IPS DF 4.7 (cell line): ENCODE data around the gene OR52N4.
"Not testable (repeated sequence)": the region's sequence is repeated elsewhere in the genome, so short reads cannot be mapped to it uniquely, and the experiment has no call there.

Experiments used
- DNase-seq: peaks from one replicate; pipeline ENCODE4 v3.0.0-alpha.2; 2013; ENCODE audit warnings: low spot score; ENCODE audit errors: extremely low read depth

The OR52N4 gene

DNA sequence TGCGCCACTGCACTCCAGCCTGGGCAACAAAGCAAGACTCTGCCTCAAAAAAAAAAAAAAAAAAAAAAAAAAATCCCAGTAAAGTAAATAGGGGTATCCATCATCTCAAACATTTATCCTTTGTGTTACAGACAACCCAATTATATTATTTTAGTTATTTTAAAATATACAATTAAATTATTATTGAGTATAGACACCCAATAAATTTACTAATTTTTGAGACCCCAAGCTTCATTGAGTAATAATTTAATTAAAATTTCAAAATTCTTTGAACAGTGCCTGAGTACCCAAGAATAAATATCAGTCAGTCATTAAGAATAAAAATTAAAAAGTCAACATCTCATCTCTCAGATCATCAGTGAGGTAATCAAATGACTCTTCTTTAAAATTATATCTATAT, at the start of gene OR52N4:
Gene OR52N4 (plus strand): TSS at position 301 of the 400 bp plus-strand sequence. CDS start 498 bp downstream, outside the sequence.
- DNase-seq = no peak

DNA sequence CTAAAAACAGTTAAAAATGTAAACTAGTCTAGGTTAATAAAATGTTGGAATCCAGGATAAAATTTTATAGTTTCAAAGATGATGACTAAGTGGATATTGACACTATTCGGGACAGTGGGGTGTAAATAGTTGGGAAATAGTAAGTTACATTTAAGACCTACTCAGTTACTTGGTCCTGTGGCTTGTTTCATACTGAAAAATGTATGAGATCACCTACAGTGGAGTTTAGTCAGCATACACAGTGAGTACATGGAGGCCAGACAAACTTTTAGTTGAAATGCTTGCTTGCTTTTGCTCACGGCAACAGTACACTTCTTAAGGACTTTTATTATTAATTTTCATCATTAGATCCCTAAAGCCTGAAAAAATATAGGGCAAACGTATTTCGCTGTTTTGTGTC, 48.4 kb upstream of the OR52N4 start:
- DNase-seq = no peak

DNA sequence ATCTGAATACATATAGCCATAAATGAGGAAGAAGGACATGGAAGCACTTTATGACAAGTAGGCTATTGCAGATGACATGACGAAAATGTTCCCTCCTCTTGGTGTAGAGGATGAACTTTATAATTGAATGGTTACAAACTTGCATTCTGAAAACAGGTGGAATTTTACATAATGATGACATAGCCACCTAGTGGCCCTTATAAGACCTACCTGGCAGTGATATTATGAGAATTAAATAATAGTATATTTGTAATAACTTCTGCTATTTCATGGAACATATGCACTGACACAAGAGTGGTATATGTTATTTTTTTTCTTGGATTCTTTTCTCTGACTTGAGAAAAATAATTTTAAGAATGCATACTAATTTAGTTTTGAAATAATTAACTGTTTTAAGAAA, 41.5 kb upstream of the OR52N4 start:
- no peak for DNase-seq

DNA sequence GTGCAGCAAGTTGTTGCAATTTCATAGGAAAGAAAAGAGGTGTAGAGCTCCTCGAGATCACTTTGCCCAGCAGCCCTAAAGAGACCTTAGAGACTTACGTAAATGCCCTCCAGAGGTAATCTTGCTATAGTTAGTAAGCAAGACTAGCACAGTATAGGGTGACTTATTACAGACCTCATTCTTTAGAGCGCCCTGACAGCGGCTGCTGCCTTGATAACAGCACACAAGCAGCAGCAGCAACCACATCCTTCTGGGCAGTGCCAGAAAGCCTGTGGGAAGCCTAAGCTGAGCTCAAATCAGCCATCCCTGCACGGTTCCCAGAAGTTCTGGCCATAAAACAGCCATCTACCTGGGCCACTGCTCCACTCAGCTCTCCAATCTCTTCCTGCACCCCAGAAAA, 40.3 kb upstream of the OR52N4 start:
- no peak for DNase-seq

DNA sequence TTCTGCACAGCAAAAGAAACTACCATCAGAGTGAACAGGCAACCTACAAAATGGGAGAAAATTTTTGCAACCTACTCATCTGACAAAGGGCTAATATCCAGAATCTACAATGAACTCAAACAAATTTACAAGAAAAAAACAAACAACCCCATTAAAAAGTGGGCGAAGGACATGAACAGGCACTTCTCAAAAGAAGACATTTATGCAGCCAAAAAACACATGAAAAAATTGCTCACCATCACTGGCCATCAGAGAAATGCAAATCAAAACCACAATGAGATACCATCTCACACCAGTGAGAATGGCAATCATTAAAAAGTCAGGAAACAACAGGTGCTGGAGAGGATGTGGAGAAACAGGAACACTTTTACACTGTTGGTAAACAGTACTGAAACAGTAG, 37.5 kb upstream of the OR52N4 start:
- not testable (repeated sequence) for DNase-seq

DNA sequence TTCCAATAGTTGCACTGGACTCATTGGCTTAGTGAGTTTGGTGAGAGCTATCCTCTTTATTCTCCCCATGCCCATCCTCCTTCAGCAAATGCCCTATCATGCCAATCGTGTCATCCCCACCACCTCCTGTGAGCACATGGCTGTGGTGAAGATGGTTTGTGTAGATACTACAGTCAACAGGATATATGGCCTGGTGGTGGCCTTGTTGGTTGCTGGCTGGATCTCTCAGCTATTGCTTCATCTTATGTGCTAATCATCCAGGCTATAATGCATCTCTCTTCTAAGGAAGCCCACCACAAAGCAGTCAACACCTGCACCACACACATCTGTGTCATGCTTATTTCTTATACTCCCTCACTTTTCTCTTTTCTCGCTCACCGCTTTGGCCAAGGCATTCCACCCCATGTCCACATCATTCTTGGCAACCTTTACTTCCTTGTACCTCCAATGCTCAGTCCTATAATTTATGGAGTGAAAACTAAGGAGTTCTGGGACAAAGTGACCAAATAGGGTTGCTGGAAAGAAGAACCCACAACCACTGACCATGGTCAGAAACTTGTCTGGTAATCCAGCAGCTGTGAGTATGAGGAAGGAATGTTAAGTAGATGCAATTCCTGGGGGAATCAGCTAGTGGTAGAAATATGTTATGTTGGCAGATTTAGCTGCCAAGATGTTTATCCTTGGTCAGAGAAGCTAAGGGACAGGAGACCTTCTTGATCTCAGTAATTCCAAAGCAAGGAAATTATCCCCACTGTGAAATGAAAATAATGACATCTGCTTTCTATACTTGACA, 34.1 kb upstream of the OR52N4 start:
- no peak for DNase-seq

DNA sequence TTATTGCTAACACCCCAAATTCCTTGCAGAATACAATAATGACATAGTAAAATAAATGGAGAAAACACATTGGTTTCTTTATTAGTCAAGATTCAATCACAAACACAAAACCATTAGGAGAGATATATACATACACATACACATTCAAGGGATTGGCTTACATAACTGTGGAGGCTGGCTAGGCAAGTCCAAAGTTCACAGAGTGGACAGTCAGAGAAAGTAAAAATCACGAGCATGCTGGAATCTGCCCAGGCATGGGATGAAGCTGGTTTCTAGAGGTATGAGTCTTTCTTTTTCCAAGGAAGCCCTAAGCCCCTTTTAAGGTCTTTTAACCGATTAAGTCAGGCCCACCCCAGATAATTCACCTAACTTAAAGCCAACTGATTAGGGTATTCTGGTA, 31.4 kb upstream of the OR52N4 start:
- DNase-seq = no peak

DNA sequence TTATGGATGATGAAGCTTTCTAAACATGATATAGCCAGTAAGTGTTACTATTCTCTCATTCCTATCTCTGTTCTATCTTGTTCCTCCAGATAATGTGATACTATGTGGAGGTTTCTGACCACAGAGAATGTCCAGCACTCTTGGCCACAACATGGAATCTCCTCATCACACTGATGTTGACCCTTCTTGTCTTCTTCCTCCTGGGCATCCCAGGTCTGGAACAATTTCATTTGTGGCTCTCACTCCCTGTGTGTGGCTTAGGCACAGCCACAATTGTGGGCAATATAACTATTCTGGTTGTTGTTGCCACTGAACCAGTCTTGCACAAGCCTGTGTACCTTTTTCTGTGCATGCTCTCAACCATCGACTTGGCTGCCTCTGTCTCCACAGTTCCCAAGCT, 27.7 kb upstream of the OR52N4 start:
- DNase-seq = no peak

DNA sequence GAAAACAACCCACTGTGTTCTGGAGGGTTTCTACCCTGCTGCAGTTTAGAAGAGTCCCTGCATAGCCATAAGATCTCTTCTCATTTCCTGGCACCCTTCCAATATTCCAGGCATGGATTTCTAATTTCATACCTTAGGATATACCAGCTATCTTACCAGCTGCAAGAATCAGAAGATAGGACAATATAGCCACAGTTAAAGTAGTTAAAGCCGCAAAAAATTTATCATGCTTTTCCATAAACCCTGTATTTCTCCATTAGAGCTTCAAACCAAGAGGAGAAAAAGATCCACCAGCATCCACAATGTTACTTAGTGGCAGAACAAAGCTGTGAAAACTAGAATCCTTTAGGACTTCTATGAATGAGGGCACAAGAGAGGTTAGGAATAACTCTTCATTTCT, 26.4 kb upstream of the OR52N4 start:
- no peak for DNase-seq

DNA sequence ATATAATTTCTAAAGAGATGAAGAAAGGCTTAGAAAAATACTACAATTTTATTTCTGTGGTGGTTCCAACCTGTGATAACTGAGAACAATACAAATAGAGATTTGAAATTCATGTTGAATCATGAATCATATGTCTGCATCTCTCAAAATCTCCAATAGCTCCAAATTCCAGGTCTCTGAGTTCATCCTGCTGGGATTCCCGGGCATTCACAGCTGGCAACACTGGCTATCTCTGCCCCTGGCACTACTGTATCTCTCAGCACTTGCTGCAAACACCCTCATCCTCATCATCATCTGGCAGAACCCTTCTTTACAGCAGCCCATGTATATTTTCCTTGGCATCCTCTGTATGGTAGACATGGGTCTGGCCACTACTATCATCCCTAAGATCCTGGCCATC, 17.6 kb upstream of the OR52N4 start, which contains the start of gene OR56B1:
Gene OR56B1 (plus strand): TSS at position 53 of the 400 bp plus-strand sequence. CDS start 69 bp downstream, at position 122.
- no peak for DNase-seq

DNA sequence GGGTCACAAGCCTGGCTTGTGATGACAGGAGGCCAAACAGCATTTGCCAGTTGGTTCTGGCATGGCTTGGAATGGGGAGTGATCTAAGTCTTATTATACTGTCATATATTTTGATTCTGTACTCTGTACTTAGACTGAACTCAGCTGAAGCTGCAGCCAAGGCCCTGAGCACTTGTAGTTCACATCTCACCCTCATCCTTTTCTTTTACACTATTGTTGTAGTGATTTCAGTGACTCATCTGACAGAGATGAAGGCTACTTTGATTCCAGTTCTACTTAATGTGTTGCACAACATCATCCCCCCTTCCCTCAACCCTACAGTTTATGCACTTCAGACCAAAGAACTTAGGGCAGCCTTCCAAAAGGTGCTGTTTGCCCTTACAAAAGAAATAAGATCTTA, 17.0 kb upstream of the OR52N4 start:
- DNase-seq = no peak

DNA sequence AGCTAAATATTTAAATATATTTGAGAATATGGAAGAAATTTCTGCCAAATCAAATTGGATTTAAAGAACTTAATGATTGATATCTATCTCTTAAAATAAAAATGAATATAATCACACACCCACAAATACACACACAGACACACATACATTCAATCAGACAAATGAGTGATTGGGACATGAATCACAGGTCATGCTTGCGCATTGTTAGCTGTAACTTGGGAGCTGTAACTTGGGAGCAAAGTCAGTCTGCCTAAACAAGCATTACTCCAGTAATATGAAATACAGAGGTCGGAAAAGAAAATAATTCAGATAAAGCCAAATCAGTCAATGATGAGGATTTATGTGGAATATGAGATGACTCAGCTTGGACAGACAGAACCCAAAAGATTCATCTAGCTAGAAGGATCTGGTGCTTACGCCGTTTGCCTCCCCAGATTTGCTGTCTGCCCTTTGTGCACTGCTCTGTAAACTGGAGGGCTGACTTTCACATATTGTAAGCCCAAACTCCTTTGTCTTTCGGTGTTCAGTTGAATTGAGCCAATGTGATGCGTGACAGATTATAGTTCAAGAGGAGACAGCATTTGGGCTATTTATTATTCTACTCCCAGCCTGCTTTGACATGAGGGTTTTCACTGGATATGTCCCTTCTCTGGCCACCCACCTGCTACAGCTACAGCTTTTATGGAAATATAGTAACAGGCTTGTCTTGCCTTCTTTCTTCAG, 16.2 kb upstream of the OR52N4 start:
- DNase-seq = no peak

DNA sequence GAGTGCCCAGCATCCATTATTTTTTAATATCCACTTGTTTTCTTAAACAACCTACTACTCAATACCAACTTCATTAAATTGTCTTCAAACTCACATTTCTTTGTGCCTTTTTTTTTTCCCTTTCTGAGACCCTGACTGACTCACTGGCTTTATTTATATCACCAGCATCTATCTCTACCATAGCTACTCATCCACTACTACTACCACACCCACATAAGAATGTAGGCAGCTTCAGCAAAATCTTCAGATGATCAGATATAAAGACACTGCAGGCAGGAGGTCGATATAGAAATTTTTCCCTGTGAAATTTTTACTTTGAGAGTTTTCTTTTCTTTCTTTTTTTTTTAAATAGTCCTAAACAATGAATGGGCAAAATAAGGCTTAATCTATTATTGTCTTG, 15.6 kb upstream of the OR52N4 start:
- DNase-seq = no peak

DNA sequence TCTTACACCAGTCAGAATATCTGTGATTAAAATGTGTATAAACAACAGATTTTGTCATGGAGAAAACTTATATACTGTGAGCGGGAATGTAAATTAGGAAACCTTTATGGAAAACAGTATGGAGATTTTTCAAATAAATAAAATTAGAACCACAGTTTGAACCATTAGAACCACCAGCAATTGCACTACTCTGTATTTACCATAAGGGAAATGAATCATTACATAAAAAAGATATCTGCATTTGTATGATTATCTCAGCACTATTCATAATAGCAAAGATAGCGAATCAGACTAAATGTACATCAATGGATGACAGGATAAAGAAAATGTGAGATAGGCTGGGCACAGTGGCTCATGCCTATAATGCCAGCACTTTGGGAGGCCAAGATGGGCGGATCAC, 7.4 kb upstream of the OR52N4 start:
- no peak for DNase-seq

DNA sequence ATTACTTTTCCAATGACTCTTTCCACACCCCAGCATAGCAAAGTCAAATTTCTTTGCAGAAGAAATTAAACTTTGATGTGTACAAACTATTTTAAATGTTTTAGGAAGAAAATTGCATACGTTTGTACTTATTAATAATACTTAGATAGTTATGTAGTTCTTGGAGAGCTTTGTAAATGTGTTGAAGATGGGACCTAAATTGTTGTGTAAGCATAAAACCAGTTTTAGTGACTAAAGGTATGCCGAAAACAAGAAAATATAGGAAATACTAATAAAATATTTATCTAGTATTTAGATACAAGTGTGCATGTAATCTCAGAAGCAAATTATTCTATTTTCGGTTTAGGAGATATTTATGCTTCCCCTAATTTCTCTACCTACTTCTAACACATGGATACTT, 4.2 kb upstream of the OR52N4 start:
- no peak for DNase-seq

DNA sequence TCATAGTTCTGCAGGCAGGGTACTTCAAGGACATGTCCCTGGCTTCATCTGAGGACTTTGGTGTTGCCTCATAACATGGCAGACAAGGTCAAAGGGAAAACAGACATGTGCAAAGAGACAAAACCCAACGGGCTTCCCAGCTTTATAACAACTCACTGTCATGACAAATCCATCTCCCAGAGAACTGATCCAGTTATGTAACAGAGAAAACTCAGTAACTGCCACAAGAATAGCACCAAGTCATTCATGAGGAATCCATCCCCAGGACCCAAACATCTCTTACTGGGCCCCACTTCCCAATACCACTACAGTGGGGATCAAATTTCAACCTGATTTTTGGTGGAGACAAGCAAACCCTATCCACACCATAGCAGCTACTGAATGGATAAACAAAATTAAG, 13.0 kb downstream of the OR52N4 start:
- DNase-seq = no peak

DNA sequence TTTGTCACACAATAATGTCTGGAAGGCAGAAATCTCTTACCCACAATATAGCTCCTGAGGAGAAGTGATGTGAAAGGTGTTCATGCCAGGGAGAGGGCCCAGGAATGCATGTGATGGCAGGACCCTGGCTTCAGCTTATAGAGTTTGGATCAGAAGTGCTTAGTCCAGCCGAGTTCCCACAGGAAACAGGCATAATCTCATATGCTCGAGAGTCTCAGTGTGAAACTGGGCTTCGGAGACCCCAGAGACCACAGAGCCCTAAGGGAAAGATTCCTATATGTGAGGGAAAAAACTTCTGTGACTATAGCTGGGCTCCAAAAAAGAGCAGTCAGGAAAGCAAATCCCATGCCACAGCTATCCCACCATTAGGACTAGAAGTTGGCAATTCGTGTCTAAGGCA, 29.2 kb downstream of the OR52N4 start, which contains the start of gene OR52N5:
Gene OR52N5 (minus strand): TSS at position 101 of the 400 bp plus-strand sequence. CDS start 4,721 bp downstream, outside the sequence.
- no peak for DNase-seq

DNA sequence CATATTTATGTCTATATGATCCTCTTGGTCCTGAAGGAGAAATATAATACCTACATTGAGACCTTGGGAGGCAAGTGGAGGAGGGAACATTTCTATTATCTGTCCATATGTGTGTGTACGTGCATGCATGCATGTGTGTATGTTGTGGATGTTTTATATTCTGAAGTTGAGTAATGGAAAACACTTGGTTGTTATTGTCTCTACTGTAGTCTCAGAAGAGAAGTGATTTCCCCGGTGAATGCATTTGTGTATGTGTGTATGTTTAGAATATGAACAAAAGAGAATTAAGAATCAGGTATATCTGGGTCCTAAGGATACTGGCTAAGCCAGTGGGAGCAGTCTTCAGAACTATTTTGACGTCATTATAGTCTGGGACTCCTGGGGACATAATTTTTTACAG, 37.1 kb downstream of the OR52N4 start, which contains the start of gene OR52N1:
Gene OR52N1 (minus strand): TSS at position 101 of the 400 bp plus-strand sequence. CDS start 2,449 bp downstream, outside the sequence.
- DNase-seq = no peak

DNA sequence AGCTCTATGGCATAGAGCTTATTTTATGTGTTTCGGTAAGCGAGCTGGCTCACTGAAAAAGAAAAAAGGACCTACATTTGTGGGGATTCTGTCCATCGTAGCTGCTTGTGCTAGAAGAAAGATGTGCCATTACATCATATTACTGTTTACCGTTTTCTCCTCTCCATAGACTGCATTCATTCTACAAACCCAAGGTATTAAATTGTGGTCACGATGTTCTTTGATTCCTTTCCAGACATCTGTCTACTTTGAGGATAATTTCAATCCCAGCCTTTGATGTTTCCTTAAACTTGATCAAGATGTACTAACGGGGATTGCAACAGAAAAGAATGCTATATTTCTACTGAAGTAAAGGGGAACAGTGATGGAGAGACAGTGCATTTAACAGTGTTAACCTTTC, 42.5 kb downstream of the OR52N4 start:
- DNase-seq = no peak

DNA sequence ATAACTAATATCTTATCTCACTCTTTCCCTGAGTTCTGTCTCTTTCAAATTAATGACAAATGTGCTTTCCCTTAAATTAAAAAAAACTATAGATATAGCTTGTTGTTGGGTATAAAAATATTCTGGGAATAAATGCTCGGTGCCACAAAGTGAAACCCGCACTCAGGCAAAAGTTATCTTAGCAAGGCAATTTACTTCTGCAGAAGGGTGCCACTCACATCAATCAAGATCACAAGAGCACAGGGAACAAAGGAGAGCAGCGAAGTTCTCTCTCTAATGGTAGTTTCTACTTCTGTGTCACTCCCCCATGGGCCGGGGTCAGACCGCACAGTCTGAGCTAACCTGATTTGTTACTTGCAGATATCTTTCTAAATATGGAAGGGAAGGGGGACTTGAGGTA, 49.9 kb downstream of the OR52N4 start:
- DNase-seq = no peak
